ENCODE results near the gene GTF2H2. TPM values are rescaled to one million over a fixed set of nuclear protein-coding genes. Genes with fewer than 3 reads are reported as not detected.
"Not testable (repeated sequence)": the region's sequence is repeated elsewhere in the genome, so short reads cannot be mapped to it uniquely, and the experiment has no call there.

GTF2H2 gene
- polyA plus RNA-seq, 1 of the 3 experiments (the other 2 are of a cell fraction): 11.0 TPM

- Histone ChIP-seq H4K20me1 (ENCODE audit: insufficient read depth) (no peaks in the 10 kb centered on the region), H3K9ac (no peak overlapping the region), H3K27me3 (ENCODE audit: insufficient read depth) (no peaks in the 10 kb centered on the region), H3K36me3 (replicated peaks in 1 of 2; ENCODE audit: control insufficient read depth in 1 of 2, insufficient read depth in 2 of 2, low read length in 1 of 2) (no peaks in the 10 kb centered on the region), H3K79me2 (ENCODE audit: insufficient read depth) (no peaks in the 10 kb centered on the region), H3F3A (replicated peaks; ENCODE audit: insufficient read depth) (no peaks in the 10 kb centered on the region), H3K27ac (ENCODE audit: low read depth in 2 of 2, low read length in 1 of 2) (no peak overlapping the region), H3K4me1 (ENCODE audit: control insufficient read depth in 1 of 2, insufficient read depth in 2 of 2, low read depth in 1 of 2, low read length in 1 of 2) (no peaks in the 10 kb centered on the region), H3K4me2 (no peak overlapping the region), H3K9me3 (no peaks in the 10 kb centered on the region), H2AFZ (ENCODE audit: low read depth) (no peak overlapping the region), H3K9me2 (no peaks in the 10 kb centered on the region), H3K4me3 (ENCODE audit: low read depth in 2 of 2, low read length in 1 of 2) (no peak overlapping the region)
- TF ChIP-seq EP300 (IDR thresholded peaks at IDR 0.05; ENCODE audit: borderline replicate concordance in 1 of 2, low read depth in 1 of 2, low read length in 1 of 2) (no peak), JUND (IDR thresholded peaks at IDR 0.05) (no peak), CHD2 (IDR thresholded peaks at IDR 0.05; ENCODE audit: low read length, partially characterized antibody) (no peak), RXRA (IDR thresholded peaks at IDR 0.05; ENCODE audit: borderline replicate concordance, low read depth) (no peak), RFX5 (IDR thresholded peaks at IDR 0.05; ENCODE audit: low read length) (no peak), FOXJ3 (CRISPR knock-in tag; IDR thresholded peaks at IDR 0.05) (no peak), GABPA (IDR thresholded peaks at IDR 0.05; ENCODE audit: low read depth) (no peak), CTCF (IDR thresholded peaks at IDR 0.05) (no peak), ZBTB33 (IDR thresholded peaks at IDR 0.05; ENCODE audit: borderline replicate concordance, low read depth) (no peak), PBX3 (IDR thresholded peaks at IDR 0.05) (no peak), EZH2phosphoT487 (IDR thresholded peaks at IDR 0.05; ENCODE audit: borderline replicate concordance, low read depth) (no peak), MXI1 (IDR thresholded peaks at IDR 0.05; ENCODE audit: low read depth, low read length) (no peak), SMC3 (IDR thresholded peaks at IDR 0.05; ENCODE audit: low read depth, low read length) (no peak), GATA2 (CRISPR knock-in tag; IDR thresholded peaks at IDR 0.05) (no peak)
- ChIA-PET CTCF (no interaction called here), POLR2A (no interaction called here)
- DNase-seq: no peak
- WGBS (ENCODE audit: low lambda C conversion rate): 79% methylated on average over 3 of the region's 8 CpGs
These were observed 56.2 kb downstream of the GTF2H2 start for GRCh38 chr5:71011194-71011792.

GRCh38 chr5:71006983-71007382 is 60.5 kb downstream of the GTF2H2 start:
- H3K27me3 ChIP-seq (ENCODE audit: insufficient read depth); DNase-seq; CTCF ChIA-PET; H3K4me3 ChIP-seq (ENCODE audit: low read depth in 2 of 2, low read length in 1 of 2); H3K9me3 ChIP-seq; H3K36me3 ChIP-seq (replicated peaks in 1 of 2; ENCODE audit: control insufficient read depth in 1 of 2, insufficient read depth in 2 of 2, low read length in 1 of 2); H2AFZ ChIP-seq (ENCODE audit: low read depth); H3K4me2 ChIP-seq; H3K4me1 ChIP-seq (ENCODE audit: control insufficient read depth in 1 of 2, insufficient read depth in 2 of 2, low read depth in 1 of 2, low read length in 1 of 2); H3K9me2 ChIP-seq; H3K27ac ChIP-seq (ENCODE audit: low read depth in 2 of 2, low read length in 1 of 2); H3K9ac ChIP-seq; H3F3A ChIP-seq (replicated peaks; ENCODE audit: insufficient read depth); H3K79me2 ChIP-seq (ENCODE audit: insufficient read depth); POLR2A ChIA-PET; H4K20me1 ChIP-seq (ENCODE audit: insufficient read depth): not testable (repeated sequence)
- no CpG with 5 or more reads among the region's 7 CpGs for WGBS (ENCODE audit: low lambda C conversion rate)

Other genes starting within 250 kb of the GTF2H2 start
- 4.2 and 4.3 TPM in 2 replicates for gene SERF1A, start 167.0 kb downstream of the GTF2H2 start, polyA plus RNA-seq (2012; rRNA removed)
- gene SMN1, start 142.6 kb downstream of the GTF2H2 start, polyA plus RNA-seq (2012; rRNA removed): 42.3 and 45.6 TPM in 2 replicates
- gene NAIP, start 42.3 kb downstream of the GTF2H2 start, polyA plus RNA-seq (2012; rRNA removed): 3.5 and 4.2 TPM in 2 replicates